HepG2 (cell line): ENCODE measurements around the gene DDHD1. TPM values are rescaled to one million over a fixed set of nuclear protein-coding genes. Genes with fewer than 3 reads are reported as not detected.

Source experiments
- ADNP ChIP-seq: sonication (generic); formaldehyde crosslinking; IDR thresholded peaks from 2 replicates; pipeline ENCODE4 v1.4.0; 2020; ENCODE audit warnings: missing genetic modification reagents
- CHCHD3 ChIP-seq: sonication (generic); formaldehyde crosslinking; IDR thresholded peaks from 2 replicates; pipeline ENCODE4 v1.8.0; 2022; ENCODE audit warnings: mild to moderate bottlenecking, missing genetic modification reagents, moderate library complexity
- DNMT3B ChIP-seq: conservative IDR thresholded peaks from 2 replicates; pipeline ENCODE4 v1.6.1; 2016; ENCODE audit warnings: missing biosample characterization, control low read depth
- GMEB2 ChIP-seq: IDR thresholded peaks from 2 replicates; pipeline ENCODE4 v1.6.1; 2016; ENCODE audit warnings: missing biosample characterization, missing genetic modification reagents, low read depth
- HNF4A ChIP-seq: sonication (generic); formaldehyde crosslinking; IDR thresholded peaks from 2 replicates; pipeline ENCODE4 v1.4.0; 2020; ENCODE audit warnings: missing genetic modification reagents
- HNRNPUL1 ChIP-seq: fragments of 200-400 bp; formaldehyde crosslinking; IDR thresholded peaks from 2 replicates; pipeline ENCODE4 v1.6.1; 2017; ENCODE audit warnings: low read depth, mild to moderate bottlenecking, low read length, moderate library complexity
- MIXL1 ChIP-seq: IDR thresholded peaks from 2 replicates; pipeline ENCODE4 v1.6.1; 2016
- SMAD1 ChIP-seq: sonication (generic); formaldehyde crosslinking; IDR thresholded peaks from 2 replicates; pipeline ENCODE4 v1.4.0; 2020; ENCODE audit warnings: missing genetic modification reagents, low read depth, mild to moderate bottlenecking, borderline replicate concordance
- TBL1XR1 ChIP-seq: fragments of 150-350 bp; IDR thresholded peaks from 2 replicates; pipeline ENCODE4 v1.6.1; 2014; ENCODE audit warnings: borderline replicate concordance, low read length; ENCODE audit not compliant: partially characterized antibody
- ZBTB4 ChIP-seq: sonication (generic); formaldehyde crosslinking; IDR thresholded peaks from 2 replicates; pipeline ENCODE4 v1.4.0; 2020; ENCODE audit warnings: missing genetic modification reagents, mild to moderate bottlenecking, borderline replicate concordance
- ZNF354B ChIP-seq: sonication (generic); formaldehyde crosslinking; IDR thresholded peaks from 2 replicates; pipeline ENCODE4 v1.8.0; 2022; ENCODE audit warnings: mild to moderate bottlenecking, missing genetic modification reagents
- ZNF567 ChIP-seq: sonication (generic); formaldehyde crosslinking; IDR thresholded peaks from 2 replicates; pipeline ENCODE4 v1.8.1; 2023; ENCODE audit warnings: mild to moderate bottlenecking, missing genetic modification reagents, borderline replicate concordance
- ZNF878 ChIP-seq: sonication (generic); formaldehyde crosslinking; IDR thresholded peaks from 2 replicates; pipeline ENCODE4 v1.8.1; 2023; ENCODE audit warnings: mild to moderate bottlenecking, missing genetic modification reagents, moderate library complexity
- polyA plus RNA-seq, 8 experiments: library from polyadenylated mRNA; depleted of rRNA in 3 of 8; stranded (reverse) in 7 of 8; unstranded in 1 of 8; fragments of >200 nt; fragmentation: Illumina TruSeq in 4 of 8; extraction: Trizol in 4 of 8; gene quantifications; 2 replicates each; pipeline versions ENCODE4 v1.2.1 to v1.2.3, GENCODE V29; 2011 to 2016; ENCODE audit warnings: low read depth in 4 of 8, missing spikeins in 1 of 8, mixed read lengths in 1 of 8; ENCODE audit not compliant: insufficient read depth in 1 of 8
- total RNA-seq, 5 experiments: library from RNA; depleted of rRNA; stranded (reverse); fragments of >200 nt; fragmentation: Illumina TruSeq; extraction: Trizol; gene quantifications; 2 replicates each; pipeline ENCODE4 v1.2.3, GENCODE V29; 2016; ENCODE audit warnings: low read depth in 1 of 5
- TF ChIP-seq, protein P1 (sequence below): sonication (generic); formaldehyde crosslinking; IDR thresholded peaks from 2 replicates; pipeline ENCODE4 v1.4.0; 2020; ENCODE audit warnings: missing genetic modification reagents
- TF ChIP-seq, protein P2 (sequence below): sonication (generic); formaldehyde crosslinking; IDR thresholded peaks from 2 replicates; pipeline ENCODE4 v1.4.0; 2020; ENCODE audit warnings: missing genetic modification reagents, borderline replicate concordance

DDHD1 gene
- total and polyA plus RNA-seq, 2 of the 13 experiments (the other 11 are each of a cell fraction or from before 2014, with no cell fraction given): 4.6 to 8.3 TPM

GRCh38 chr14:53152887-53153701 is at the start of gene DDHD1 (continued):
- no peak for TF ChIP-seq ZBTB4 (CRISPR knock-in tag)
- TF ChIP-seq ZNF567 (CRISPR knock-in tag): no peak
- no peak for TF ChIP-seq CHCHD3
- TF ChIP-seq GMEB2 (CRISPR knock-in tag): no peak
- TF ChIP-seq, protein P1, sequence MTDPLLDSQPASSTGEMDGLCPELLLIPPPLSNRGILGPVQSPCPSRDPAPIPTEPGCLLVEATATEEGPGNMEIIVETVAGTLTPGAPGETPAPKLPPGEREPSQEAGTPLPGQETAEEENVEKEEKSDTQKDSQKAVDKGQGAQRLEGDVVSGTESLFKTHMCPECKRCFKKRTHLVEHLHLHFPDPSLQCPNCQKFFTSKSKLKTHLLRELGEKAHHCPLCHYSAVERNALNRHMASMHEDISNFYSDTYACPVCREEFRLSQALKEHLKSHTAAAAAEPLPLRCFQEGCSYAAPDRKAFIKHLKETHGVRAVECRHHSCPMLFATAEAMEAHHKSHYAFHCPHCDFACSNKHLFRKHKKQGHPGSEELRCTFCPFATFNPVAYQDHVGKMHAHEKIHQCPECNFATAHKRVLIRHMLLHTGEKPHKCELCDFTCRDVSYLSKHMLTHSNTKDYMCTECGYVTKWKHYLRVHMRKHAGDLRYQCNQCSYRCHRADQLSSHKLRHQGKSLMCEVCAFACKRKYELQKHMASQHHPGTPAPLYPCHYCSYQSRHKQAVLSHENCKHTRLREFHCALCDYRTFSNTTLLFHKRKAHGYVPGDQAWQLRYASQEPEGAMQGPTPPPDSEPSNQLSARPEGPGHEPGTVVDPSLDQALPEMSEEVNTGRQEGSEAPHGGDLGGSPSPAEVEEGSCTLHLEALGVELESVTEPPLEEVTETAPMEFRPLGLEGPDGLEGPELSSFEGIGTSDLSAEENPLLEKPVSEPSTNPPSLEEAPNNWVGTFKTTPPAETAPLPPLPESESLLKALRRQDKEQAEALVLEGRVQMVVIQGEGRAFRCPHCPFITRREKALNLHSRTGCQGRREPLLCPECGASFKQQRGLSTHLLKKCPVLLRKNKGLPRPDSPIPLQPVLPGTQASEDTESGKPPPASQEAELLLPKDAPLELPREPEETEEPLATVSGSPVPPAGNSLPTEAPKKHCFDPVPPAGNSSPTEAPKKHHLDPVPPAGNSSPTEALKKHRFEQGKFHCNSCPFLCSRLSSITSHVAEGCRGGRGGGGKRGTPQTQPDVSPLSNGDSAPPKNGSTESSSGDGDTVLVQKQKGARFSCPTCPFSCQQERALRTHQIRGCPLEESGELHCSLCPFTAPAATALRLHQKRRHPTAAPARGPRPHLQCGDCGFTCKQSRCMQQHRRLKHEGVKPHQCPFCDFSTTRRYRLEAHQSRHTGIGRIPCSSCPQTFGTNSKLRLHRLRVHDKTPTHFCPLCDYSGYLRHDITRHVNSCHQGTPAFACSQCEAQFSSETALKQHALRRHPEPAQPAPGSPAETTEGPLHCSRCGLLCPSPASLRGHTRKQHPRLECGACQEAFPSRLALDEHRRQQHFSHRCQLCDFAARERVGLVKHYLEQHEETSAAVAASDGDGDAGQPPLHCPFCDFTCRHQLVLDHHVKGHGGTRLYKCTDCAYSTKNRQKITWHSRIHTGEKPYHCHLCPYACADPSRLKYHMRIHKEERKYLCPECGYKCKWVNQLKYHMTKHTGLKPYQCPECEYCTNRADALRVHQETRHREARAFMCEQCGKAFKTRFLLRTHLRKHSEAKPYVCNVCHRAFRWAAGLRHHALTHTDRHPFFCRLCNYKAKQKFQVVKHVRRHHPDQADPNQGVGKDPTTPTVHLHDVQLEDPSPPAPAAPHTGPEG (CRISPR knock-in tag): peak; percentile 32; the same call in 1 of the 2 replicates
- no peak for TF ChIP-seq ZNF878
- TF ChIP-seq SMAD1 (CRISPR knock-in tag): no peak
- TF ChIP-seq, protein P2, sequence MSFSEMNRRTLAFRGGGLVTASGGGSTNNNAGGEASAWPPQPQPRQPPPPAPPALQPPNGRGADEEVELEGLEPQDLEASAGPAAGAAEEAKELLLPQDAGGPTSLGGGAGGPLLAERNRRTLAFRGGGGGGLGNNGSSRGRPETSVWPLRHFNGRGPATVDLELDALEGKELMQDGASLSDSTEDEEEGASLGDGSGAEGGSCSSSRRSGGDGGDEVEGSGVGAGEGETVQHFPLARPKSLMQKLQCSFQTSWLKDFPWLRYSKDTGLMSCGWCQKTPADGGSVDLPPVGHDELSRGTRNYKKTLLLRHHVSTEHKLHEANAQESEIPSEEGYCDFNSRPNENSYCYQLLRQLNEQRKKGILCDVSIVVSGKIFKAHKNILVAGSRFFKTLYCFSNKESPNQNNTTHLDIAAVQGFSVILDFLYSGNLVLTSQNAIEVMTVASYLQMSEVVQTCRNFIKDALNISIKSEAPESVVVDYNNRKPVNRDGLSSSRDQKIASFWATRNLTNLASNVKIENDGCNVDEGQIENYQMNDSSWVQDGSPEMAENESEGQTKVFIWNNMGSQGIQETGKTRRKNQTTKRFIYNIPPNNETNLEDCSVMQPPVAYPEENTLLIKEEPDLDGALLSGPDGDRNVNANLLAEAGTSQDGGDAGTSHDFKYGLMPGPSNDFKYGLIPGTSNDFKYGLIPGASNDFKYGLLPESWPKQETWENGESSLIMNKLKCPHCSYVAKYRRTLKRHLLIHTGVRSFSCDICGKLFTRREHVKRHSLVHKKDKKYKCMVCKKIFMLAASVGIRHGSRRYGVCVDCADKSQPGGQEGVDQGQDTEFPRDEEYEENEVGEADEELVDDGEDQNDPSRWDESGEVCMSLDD (CRISPR knock-in tag): peak; percentile 20; the same call in 1 of the 2 replicates
- TF ChIP-seq ADNP (CRISPR knock-in tag): no peak
- TF ChIP-seq TBL1XR1: no peak
- TF ChIP-seq ZNF354B (CRISPR knock-in tag): no peak
- TF ChIP-seq MIXL1 (CRISPR knock-in tag): 0 out of 2 replicates have a peak, but pooled peaks have one; percentile 11
- no peak for TF ChIP-seq DNMT3B (CRISPR knock-in tag)
- no peak for TF ChIP-seq HNRNPUL1
- 0 out of 2 replicates have a peak, but pooled peaks have one; percentile 5 for TF ChIP-seq HNF4A (CRISPR knock-in tag)
